C4-2B (cell line): Measurements from ENCODE around the gene ADAMTS15.

ENCODE experiments used
- H3K27ac ChIP-seq: fragments of 450-650 bp; 2 replicates; pipeline ENCODE4 v1.5.1; 2017
- CTCF ChIP-seq: fragments of 450-650 bp; conservative IDR thresholded peaks from 2 replicates; pipeline ENCODE4 v1.5.1; 2017; ENCODE audit warnings: mild to moderate bottlenecking
- ZFX ChIP-seq: fragments of 450-650 bp; IDR thresholded peaks from 2 replicates; pipeline ENCODE4 v1.6.1; 2017

ADAMTS15 gene

DNA sequence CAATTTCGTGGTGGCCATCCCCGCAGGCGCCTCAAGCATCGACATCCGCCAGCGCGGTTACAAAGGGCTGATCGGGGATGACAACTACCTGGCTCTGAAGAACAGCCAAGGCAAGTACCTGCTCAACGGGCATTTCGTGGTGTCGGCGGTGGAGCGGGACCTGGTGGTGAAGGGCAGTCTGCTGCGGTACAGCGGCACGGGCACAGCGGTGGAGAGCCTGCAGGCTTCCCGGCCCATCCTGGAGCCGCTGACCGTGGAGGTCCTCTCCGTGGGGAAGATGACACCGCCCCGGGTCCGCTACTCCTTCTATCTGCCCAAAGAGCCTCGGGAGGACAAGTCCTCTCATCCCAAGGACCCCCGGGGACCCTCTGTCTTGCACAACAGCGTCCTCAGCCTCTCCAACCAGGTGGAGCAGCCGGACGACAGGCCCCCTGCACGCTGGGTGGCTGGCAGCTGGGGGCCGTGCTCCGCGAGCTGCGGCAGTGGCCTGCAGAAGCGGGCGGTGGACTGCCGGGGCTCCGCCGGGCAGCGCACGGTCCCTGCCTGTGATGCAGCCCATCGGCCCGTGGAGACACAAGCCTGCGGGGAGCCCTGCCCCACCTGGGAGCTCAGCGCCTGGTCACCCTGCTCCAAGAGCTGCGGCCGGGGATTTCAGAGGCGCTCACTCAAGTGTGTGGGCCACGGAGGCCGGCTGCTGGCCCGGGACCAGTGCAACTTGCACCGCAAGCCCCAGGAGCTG lies 24.8 kb downstream of the ADAMTS15 start:
- TF ChIP-seq CTCF (no peak), ZFX (no peak)
- H3K27ac ChIP-seq = no peak overlapping the region

DNA sequence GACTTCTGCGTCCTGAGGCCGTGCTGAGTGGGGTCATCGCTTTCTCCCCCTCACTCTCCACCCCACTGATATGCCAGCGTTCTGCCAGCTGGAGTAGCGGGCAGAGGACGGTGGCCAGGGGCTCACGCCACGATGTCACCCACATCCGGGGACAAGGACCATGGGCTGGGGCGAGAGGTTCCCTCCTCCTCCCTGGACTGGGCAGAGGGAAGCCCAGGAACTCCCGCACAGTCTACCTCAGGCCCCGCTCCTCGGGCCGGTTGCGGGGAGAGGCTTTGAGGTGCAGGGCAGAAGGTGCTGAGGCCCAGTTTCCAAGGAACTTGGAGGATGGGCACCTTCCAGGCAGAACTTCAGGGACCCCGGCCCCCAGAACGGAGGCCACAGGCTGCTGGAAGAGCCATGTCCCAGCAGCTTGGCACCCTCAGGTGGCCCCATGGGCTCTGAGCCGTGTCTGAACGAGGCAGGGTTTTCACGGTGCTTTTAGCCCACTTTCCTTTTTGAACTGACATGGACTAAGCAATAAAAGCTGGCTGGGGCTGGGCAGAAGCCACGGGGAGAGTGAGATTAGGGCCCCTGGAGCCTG lies 25.4 kb downstream of the ADAMTS15 start:
- no peak for TF ChIP-seq CTCF
- no peak for TF ChIP-seq ZFX
- no peak overlapping the region for H3K27ac ChIP-seq

DNA sequence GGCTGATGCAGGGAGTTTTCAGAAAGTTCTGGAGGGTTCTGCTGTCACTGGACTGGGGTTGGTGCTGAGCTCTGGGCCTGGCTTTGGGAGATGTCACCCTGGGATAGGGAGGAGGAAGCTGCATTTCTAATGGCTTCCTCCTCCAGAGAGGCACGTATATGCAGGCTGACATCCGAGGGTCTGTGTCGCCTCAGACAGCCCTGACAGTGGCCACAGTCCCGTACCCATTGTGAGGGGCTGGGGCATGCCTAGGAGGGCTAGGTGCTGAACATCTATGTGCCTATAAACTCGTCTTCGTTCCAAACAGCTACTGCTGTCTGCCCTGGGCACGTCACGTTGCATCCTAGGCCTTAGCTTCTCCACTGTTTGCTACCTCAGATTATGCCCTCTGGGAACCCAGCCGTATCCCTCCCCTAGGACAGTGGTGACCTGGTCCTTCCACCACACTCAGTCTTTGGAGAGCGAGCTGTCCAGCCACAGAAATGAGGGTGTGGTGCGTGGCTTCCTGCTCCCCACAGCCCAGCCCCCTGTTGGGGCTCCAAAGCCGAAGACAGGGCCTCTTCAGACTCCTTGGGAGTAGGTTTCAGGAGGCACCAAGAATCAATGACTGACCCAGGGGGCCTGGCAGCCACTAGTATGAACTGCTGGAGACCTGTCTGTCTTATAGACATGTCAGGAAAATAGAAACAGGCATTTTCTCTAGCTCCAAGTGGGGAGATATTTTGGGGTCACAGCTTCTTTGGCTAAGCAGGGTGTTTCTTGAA lies 26.4 kb downstream of the ADAMTS15 start:
- TF ChIP-seq ZFX = no peak
- TF ChIP-seq CTCF = no peak
- H3K27ac ChIP-seq = no peak overlapping the region

DNA sequence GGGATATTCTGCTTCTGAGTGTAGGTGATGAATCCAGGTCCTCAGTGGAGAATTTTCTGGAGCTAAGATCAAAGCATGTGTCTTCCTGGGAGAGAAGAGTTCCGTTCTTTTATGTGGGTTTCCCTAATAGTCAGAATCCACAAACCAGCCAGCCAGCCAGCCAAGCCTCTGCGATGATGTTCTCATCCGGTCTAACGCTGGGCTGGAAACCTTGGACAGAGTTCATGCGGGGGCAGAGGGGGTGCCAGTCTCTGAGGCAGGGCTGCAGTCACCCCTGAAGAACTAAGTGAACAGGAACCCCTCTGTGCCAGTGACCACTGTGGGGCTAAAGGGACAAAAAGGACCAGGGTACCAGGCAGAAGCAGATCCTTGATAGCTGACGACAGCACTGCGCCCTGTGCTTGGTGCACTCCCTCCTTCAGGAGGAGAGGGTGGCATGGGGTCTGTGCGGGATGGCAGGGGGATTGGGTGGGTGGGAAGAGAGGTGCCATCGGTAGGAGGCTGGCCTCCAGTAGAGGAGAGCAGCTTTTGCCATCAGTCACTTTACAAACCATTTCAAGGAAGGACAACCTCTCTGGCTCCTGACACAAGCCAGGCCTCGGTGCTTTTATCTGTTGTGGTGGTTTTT lies 27.1 kb downstream of the ADAMTS15 start:
- no peak overlapping the region for H3K27ac ChIP-seq
- TF ChIP-seq CTCF = no peak
- TF ChIP-seq ZFX = no peak

- H3K27ac ChIP-seq = no peak overlapping the region
Observed at GRCh38 chr11:130476200-130476921, 27.9 kb downstream of the ADAMTS15 start.

DNA sequence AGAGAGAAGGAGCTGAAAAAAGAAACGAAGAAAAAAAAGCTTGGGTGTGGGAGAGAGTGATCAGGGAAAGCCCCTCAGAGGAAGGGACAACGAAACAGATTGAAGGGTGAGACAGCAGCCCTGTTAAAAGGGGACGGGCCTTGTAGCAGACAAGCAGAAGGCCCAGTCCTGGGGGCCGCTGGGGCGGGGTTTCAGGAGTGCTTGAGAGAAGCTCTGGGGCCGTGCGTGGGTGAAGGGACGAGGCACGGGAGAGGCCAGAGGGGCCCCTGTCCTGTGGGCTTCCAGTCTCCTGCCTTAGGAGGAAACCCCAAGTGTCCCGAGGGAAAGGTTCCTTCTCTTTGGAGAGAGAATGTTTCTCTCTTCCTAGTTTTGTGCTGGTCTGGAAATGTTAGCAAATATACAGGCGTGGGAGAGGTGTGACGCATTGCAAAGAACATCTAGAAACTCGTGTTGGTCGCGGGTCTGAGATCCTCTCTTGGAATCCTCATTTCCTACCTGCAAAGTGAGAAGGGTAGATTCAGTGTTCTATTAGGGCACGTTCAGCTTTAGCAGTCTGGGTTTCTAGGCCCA lies 28.6 kb downstream of the ADAMTS15 start:
- TF ChIP-seq CTCF (no peak), ZFX (no peak)
- no peak overlapping the region for H3K27ac ChIP-seq

More at GRCh38 chr11:130476200-130476921, 27.9 kb downstream of the ADAMTS15 start:
- no peak for TF ChIP-seq ZFX
- TF ChIP-seq CTCF = no peak
